ENCODE measurements around the gene PASK.
"Not testable (repeated sequence)": the region's sequence is repeated elsewhere in the genome, so short reads cannot be mapped to it uniquely, and the experiment has no call there.

The PASK gene

GRCh38 chr2:241107031-241107783, 42.1 kb downstream of the PASK start:
- DNase-seq (ENCODE audit: low read depth, low spot score), result no peak

- no peak for DNase-seq (ENCODE audit: low read depth, low spot score)
Observed at GRCh38 chr2:241105641-241106040, 43.6 kb downstream of the PASK start.

GRCh38 chr2:241104611-241105010, 44.7 kb downstream of the PASK start:
- DNase-seq (ENCODE audit: low read depth, low spot score), result not testable (repeated sequence)

- no peak for DNase-seq (ENCODE audit: low read depth, low spot score)
Observed at GRCh38 chr2:241103176-241103595, 46.1 kb downstream of the PASK start.

- peak; percentile 79 for DNase-seq (ENCODE audit: low read depth, low spot score)
Observed at GRCh38 chr2:241102239-241102803, 47.0 kb downstream of the PASK start, which contains the start of gene MTERF4. Gene MTERF4 (minus strand): TSS chr2:241102287. CDS start chr2:241102273, 14 bp downstream.

- no peak for DNase-seq (ENCODE audit: low read depth, low spot score)
Observed at GRCh38 chr2:241099246-241099645, 50.0 kb downstream of the PASK start.

GRCh38 chr2:241096979-241097378, 52.3 kb downstream of the PASK start:
- DNase-seq (ENCODE audit: low read depth, low spot score), result no peak

- peak; percentile 37 for DNase-seq (ENCODE audit: low read depth, low spot score)
Observed at GRCh38 chr2:241095594-241096290, 53.5 kb downstream of the PASK start.

GRCh38 chr2:241094924-241095420, 54.3 kb downstream of the PASK start:
- no peak for DNase-seq (ENCODE audit: low read depth, low spot score)

- DNase-seq (ENCODE audit: low read depth, low spot score), result no peak
Observed at GRCh38 chr2:241094172-241094571, 55.1 kb downstream of the PASK start.

- not testable (repeated sequence) for DNase-seq (ENCODE audit: low read depth, low spot score)
Observed at GRCh38 chr2:241093133-241093781, 56.0 kb downstream of the PASK start.

- DNase-seq (ENCODE audit: low read depth, low spot score), result no peak
Observed at GRCh38 chr2:241092677-241093076, 56.6 kb downstream of the PASK start.

- DNase-seq (ENCODE audit: low read depth, low spot score), result no peak
Observed at GRCh38 chr2:241091734-241092445, 57.4 kb downstream of the PASK start.

- DNase-seq (ENCODE audit: low read depth, low spot score), result no peak
Observed at GRCh38 chr2:241091201-241091600, 58.1 kb downstream of the PASK start.

- no peak for DNase-seq (ENCODE audit: low read depth, low spot score)
Observed at GRCh38 chr2:241088791-241089732, 60.2 kb downstream of the PASK start.

GRCh38 chr2:241088376-241088775, 60.9 kb downstream of the PASK start:
- no peak for DNase-seq (ENCODE audit: low read depth, low spot score)

- no peak for DNase-seq (ENCODE audit: low read depth, low spot score)
Observed at GRCh38 chr2:241087420-241088268, 61.6 kb downstream of the PASK start.

- DNase-seq (ENCODE audit: low read depth, low spot score), result no peak
Observed at GRCh38 chr2:241084856-241085444, 64.3 kb downstream of the PASK start.

- DNase-seq (ENCODE audit: low read depth, low spot score), result no peak
Observed at GRCh38 chr2:241083091-241083415, 66.2 kb downstream of the PASK start.

Measured in activated CD4-positive, CD25-positive, alpha-beta regulatory T cell treated with anti-CD3 and anti-CD28 coated beads, Interleukin-2, amount 50 U/mL, for 16 hours (primary cell).